Ovary (tissue), 3 donors: Measurements from ENCODE around the gene CAPZA2.
"Not testable (repeated sequence)": the region's sequence is repeated elsewhere in the genome, so short reads cannot be mapped to it uniquely, and the experiment has no call there.

Experiments used
- CTCF ChIP-seq, 3 donors: fragments of 450-650 bp in 2 of 3; fragments of 200-600 bp in 1 of 3; IDR thresholded peaks; one replicate each; pipeline versions ENCODE4 v1.5.1 to v1.8.0; 2016 to 2022; ENCODE audit warnings: antibody characterized with exemption in 3 of 3, mild to moderate bottlenecking in 1 of 3
- POLR2A ChIP-seq: fragments of 450-650 bp; IDR thresholded peaks from one replicate; pipeline ENCODE4 v1.6.1; 2017; ENCODE audit warnings: antibody characterized with exemption, mild to moderate bottlenecking, moderate library complexity
- donor health status: DM: no; HTN: no; CAD: no.

- not testable (repeated sequence) for TF ChIP-seq POLR2A; CTCF (IDR thresholded peaks at IDR 0.05)
Measured at GRCh38 chr7:116971153-116971552, 108.8 kb downstream of the CAPZA2 start.
